Activated CD8-positive, alpha-beta T cell treated with anti-CD3 and anti-CD28 coated beads, Interleukin-2, amount 10 ng/mL, durations not matched to agents 7 days and 5 days (primary cell): ENCODE data around the gene RNU6-7. TPM values are rescaled to one million over a fixed set of nuclear protein-coding genes. Genes with fewer than 3 reads are reported as not detected.
A peak's percentile ranks its signal among the peaks of the same experiment; 100 is the strongest.

ENCODE experiments used
- ATAC-seq: fragments of 150-1000 bp; cut with Tn5 transposase; one replicate; pipeline ENCODE4 v1.10.0; 2021; ENCODE audit warnings: moderate library complexity
- CTCF ChIA-PET: fragments of 350-600 bp; sonication (Branson Sonifier 250); formaldehyde crosslinking; loops from one replicate; lab custom pipeline; 2021; ENCODE audit warnings: antibody characterized with exemption; lab: Charles Lee
- POLR2A ChIA-PET: fragments of 350-600 bp; sonication (Branson Sonifier 250); formaldehyde crosslinking; loops from one replicate; lab custom pipeline; 2021; ENCODE audit warnings: antibody characterized with exemption; lab: Charles Lee
- DNase-seq: peaks from one replicate; pipeline ENCODE4 v3.0.0-alpha.2; 2020
- H3K27ac Mint-ChIP-seq: one replicate; pipeline ENCODE4 v1.8.0; 2021; ENCODE audit warnings: mild to moderate bottlenecking, mixed read lengths
- H3K27me3 Mint-ChIP-seq: one replicate; pipeline ENCODE4 v1.8.0; 2021; ENCODE audit warnings: low read depth, mixed read lengths
- H3K36me3 Mint-ChIP-seq: one replicate; pipeline ENCODE4 v1.8.0; 2021; ENCODE audit warnings: low read depth, mixed read lengths
- H3K4me1 Mint-ChIP-seq: one replicate; pipeline ENCODE4 v1.8.0; 2021; ENCODE audit warnings: low read depth, mixed read lengths
- H3K4me3 Mint-ChIP-seq: one replicate; pipeline ENCODE4 v1.8.0; 2021; ENCODE audit warnings: mild to moderate bottlenecking, mixed read lengths
- H3K9me3 Mint-ChIP-seq: one replicate; pipeline ENCODE4 v1.8.0; 2022; ENCODE audit warnings: mixed read lengths; ENCODE audit not compliant: insufficient read depth
- total RNA-seq, 2 experiments: library from RNA; stranded (reverse); gene quantifications; one replicate each; pipeline ENCODE4 v1.2.3, GENCODE V29; 2021

The RNU6-7 gene
- total RNA-seq, 2 experiments from 2014 or later, result not detected

DNA sequence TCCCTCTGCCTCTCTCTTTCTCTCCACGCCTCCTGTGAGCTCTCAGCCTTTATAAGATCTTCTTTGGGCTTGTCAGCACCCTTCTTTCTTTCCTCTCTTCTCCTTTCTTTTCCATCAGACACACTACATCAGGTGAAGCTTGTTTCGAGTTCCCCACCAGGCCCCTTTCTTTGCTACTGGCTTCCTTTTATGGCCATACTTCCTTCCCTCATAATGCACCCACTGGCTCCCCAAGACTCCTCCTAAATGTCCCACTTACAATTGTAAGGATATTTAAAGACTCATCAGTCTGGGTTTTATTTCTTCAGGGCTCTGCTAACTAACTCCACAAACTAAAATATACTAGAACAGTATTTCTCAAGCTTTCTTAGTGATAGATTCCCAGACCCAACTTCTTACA, 4.7 kb downstream of the RNU6-7 start:
- H3K36me3 Mint-ChIP-seq, result peaks cover 5% of the 10 kb centered on the region
- H3K9me3 Mint-ChIP-seq, result no peaks in the 10 kb centered on the region
- CTCF ChIA-PET, result interaction anchor here (1.0 to 2.7 kb wide), 4 partner anchors 44 to 52 kb away, joined by 3 to 8 read pairs (median 6); no protein-coding TSS in a partner anchor
- H3K4me1 Mint-ChIP-seq, result peaks cover 40% of the 10 kb centered on the region
- POLR2A ChIA-PET, result no interaction called here
- ATAC-seq, result no peak
- no peak for DNase-seq
- peaks cover 11% of the 10 kb centered on the region for H3K27me3 Mint-ChIP-seq
- H3K4me3 Mint-ChIP-seq, result no peak overlapping the region
- no peak overlapping the region for H3K27ac Mint-ChIP-seq

DNA sequence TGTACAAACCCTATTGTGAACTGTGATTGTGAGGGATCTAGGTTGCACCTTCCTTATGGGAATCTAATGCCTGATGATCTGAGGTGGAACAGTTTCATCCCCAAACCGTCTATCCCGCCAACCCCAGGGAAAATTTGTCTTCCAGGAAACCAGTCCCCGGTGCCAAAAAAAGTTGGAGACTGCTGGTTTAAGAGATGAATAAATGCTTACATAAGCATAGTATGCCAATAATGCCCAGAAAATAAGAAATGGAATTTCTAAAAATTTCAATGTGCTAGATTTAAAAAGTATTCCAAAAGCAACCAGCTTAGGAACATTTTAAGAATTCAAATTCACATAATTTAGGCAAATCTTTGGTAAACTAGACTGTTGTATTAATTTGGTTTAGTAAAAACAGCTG, 6.6 kb downstream of the RNU6-7 start:
- H3K27ac Mint-ChIP-seq, result no peak overlapping the region
- no peak overlapping the region for H3K4me3 Mint-ChIP-seq
- H3K9me3 Mint-ChIP-seq, result no peaks in the 10 kb centered on the region
- H3K27me3 Mint-ChIP-seq, result peaks cover 11% of the 10 kb centered on the region
- no peaks in the 10 kb centered on the region for H3K36me3 Mint-ChIP-seq
- peaks cover 25% of the 10 kb centered on the region for H3K4me1 Mint-ChIP-seq
- ChIA-PET CTCF (interaction anchor here (1.3 to 1.6 kb wide), 2 partner anchors 43 to 135 kb away, joined by 3 read pairs; no protein-coding TSS in a partner anchor), POLR2A (no interaction called here)
- ATAC-seq (no peak), DNase-seq (no peak)

DNA sequence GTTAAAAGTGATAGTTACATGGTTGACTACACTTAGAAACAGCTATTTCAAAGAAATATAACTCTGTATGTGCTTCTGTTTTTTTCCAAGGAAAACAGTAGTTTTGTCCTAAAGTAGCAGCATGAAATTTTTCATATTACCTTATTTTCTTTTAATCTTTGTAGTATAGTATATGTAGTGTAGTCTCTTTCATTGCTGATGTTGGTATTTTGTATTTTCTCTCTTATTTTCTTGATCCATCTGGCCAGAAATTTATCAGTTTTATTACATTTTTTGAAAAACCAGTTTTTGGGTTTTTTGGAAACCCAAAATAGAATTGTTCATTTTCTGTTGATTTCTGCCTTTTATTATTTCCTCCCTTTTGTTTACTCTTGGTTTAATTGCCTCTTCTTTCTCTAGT, 7.6 kb downstream of the RNU6-7 start:
- no peak for ATAC-seq
- no peak for DNase-seq
- POLR2A ChIA-PET, result no interaction called here
- Mint-ChIP-seq H3K27ac (no peak overlapping the region), H3K9me3 (no peaks in the 10 kb centered on the region), H3K4me1 (peaks cover 18% of the 10 kb centered on the region), H3K27me3 (peaks cover 11% of the 10 kb centered on the region), H3K4me3 (no peak overlapping the region), H3K36me3 (no peaks in the 10 kb centered on the region)
- CTCF ChIA-PET, result interaction anchor here (1.2 to 1.6 kb wide), 3 partner anchors 42 to 283 kb away, joined by 3 to 4 read pairs (median 3); no protein-coding TSS in a partner anchor

DNA sequence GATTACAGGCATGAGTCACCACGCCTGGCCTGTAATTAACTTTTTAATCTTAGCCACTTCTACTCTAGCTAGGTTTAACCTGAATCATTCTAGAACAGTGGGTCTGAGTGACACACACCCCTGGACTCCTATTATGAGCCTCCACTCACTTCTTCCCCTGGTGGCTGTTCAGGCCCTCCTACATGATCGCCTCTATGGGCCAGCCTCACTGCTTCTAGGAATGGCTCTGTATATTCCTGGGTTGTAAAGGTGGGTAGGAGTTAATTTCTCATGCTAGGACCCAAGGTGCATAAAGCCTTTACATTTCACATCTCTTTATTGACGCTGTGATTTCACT, 9.2 kb downstream of the RNU6-7 start:
- peaks cover 11% of the 10 kb centered on the region for H3K27me3 Mint-ChIP-seq
- no peaks in the 10 kb centered on the region for H3K9me3 Mint-ChIP-seq
- no peaks in the 10 kb centered on the region for H3K36me3 Mint-ChIP-seq
- H3K4me3 Mint-ChIP-seq, result no peak overlapping the region
- no peak overlapping the region for H3K27ac Mint-ChIP-seq
- no peak for DNase-seq
- POLR2A ChIA-PET, result no interaction called here
- no peak for ATAC-seq
- CTCF ChIA-PET, result interaction anchor here (1.3 kb wide), 1 partner anchor 48 kb away, joined by 3 read pairs; no protein-coding TSS in a partner anchor
- peaks cover 8% of the 10 kb centered on the region for H3K4me1 Mint-ChIP-seq

DNA sequence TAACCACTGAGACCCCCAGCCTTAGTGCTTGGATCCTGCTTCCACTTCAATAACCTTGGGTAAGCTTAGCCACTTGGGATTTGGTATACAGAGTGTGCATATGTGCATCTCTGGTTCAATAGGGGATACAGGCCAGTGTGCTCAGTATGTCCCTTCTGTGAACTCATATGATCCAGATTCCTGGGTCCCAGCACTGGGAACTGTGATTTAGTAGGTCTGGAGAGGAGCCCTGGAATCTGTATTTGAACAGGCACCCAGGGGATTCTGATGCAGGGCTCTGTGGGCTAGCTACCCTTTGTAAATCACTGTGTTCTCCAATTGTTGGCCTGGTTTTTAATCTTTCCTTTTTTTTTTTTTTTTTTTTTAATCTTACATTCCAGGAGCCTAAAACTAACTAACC, 11.0 kb downstream of the RNU6-7 start:
- CTCF ChIA-PET, result interaction anchor here (1.0 kb wide), 1 partner anchor 147 kb away, joined by 3 read pairs; no protein-coding TSS in a partner anchor
- POLR2A ChIA-PET, result no interaction called here
- Mint-ChIP-seq H3K27ac (no peak overlapping the region), H3K36me3 (no peaks in the 10 kb centered on the region), H3K27me3 (peaks cover 11% of the 10 kb centered on the region), H3K4me3 (no peak overlapping the region), H3K4me1 (no peaks in the 10 kb centered on the region), H3K9me3 (no peaks in the 10 kb centered on the region)
- DNase-seq, result no peak
- ATAC-seq, result no peak

DNA sequence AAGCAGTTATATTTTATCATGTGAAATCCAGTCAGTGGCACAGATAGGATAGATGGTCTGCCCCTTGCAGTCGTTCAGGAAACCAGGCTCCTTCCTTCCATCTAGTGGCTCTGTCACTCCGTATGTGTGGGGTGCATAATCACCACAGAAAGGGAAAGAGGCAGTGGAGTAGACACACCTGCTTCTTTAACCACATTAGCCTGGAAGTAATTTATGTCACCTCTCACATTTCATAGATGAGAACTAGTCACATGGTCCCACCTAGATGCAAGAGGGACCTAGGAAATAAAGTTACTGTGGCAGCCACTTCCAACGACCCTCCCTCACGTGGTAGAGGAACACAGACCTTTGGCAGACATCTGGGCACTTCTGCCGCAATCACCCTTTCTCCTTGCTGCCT, 15.5 kb downstream of the RNU6-7 start:
- no peaks in the 10 kb centered on the region for H3K4me1 Mint-ChIP-seq
- peak; percentile 51 for ATAC-seq
- H3K4me3 Mint-ChIP-seq, result no peak overlapping the region
- no peaks in the 10 kb centered on the region for H3K36me3 Mint-ChIP-seq
- no peaks in the 10 kb centered on the region for H3K9me3 Mint-ChIP-seq
- POLR2A ChIA-PET, result no interaction called here
- DNase-seq, result no peak
- CTCF ChIA-PET, result no interaction called here
- no peaks in the 10 kb centered on the region for H3K27me3 Mint-ChIP-seq
- H3K27ac Mint-ChIP-seq, result no peak overlapping the region

DNA sequence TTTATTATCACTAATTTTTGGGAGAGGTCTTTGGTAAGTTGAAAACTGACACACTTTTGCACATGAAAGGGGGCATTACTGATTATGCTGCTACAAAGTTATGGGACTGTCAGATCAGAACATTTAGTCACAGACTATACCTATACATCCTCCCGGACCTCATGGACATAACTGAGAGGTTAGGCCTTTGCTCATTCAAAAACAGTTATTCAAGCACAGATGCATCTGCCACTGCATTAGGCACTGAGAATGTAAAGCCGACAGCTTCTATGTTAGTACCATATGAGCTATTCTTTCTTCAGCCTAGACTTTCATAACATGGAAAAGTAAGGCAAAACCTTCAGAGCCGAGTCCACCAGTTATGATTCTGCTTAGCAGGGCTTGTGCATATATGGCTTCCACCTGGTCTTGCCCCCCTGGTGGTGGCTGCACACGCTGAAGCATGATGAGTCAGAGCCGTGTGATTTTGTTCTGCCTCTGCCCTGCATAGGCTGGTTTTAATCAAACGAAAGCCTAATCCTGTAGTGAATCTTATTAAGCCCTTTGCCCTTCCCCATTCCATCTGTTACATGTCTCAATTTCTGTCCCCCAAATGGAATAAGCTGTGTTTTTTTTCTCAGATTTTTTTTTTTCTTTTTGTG, 23.0 kb downstream of the RNU6-7 start:
- no peaks in the 10 kb centered on the region for H3K27me3 Mint-ChIP-seq
- no peaks in the 10 kb centered on the region for H3K9me3 Mint-ChIP-seq
- H3K4me1 Mint-ChIP-seq, result no peaks in the 10 kb centered on the region
- no peak for DNase-seq
- no peak for ATAC-seq
- ChIA-PET POLR2A (no interaction called here), CTCF (no interaction called here)
- H3K4me3 Mint-ChIP-seq, result no peak overlapping the region
- H3K36me3 Mint-ChIP-seq, result no peaks in the 10 kb centered on the region
- no peak overlapping the region for H3K27ac Mint-ChIP-seq

DNA sequence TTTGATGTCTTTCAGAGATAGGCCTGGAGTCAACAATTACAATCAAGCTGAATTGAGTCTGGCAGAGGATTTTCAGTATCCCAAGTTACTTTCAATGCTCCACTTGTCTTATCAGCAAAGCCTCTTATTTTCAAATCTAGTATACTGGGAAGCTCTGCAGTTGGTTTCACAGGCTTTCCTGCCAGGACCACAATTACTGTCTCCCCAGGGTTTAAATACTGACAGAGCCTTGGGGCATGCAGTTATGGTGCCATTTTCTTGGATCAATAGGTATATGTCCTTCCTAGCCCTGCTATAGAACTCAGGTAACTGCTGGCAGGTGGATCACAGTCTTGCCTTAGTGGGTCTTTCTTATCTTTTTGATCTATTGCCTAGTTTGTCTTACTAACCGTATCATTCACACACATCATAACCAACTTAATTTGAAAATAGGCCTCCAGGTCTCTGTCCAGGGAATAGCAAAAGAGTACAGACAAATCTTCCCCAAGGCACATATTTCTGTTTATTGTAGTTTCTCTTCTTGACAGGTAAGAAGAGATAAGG, 23.6 kb downstream of the RNU6-7 start:
- CTCF ChIA-PET, result no interaction called here
- H3K4me1 Mint-ChIP-seq, result no peaks in the 10 kb centered on the region
- H3K27ac Mint-ChIP-seq, result no peak overlapping the region
- ATAC-seq (no peak), DNase-seq (no peak)
- H3K4me3 Mint-ChIP-seq, result no peak overlapping the region
- H3K27me3 Mint-ChIP-seq, result no peaks in the 10 kb centered on the region
- POLR2A ChIA-PET, result no interaction called here
- no peaks in the 10 kb centered on the region for H3K9me3 Mint-ChIP-seq
- no peaks in the 10 kb centered on the region for H3K36me3 Mint-ChIP-seq

DNA sequence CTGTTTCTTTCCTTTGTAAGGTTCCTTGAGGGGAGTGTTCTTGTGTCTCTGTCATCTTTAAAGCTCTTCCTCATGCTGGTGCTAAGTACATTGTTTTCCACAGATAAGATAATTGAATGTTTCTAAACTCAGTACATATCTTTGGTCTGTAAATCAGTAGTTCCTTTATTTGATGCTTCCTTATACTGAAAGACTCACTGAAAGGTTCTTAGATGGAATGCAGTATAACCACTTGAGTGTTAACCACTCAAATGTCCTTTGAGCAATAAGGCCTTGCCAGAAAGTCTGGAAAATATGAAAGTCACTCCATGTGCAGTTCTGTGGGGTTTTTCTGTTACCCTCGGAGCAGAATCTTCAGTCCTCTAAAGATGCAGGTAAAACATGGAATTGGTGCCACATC, 24.2 kb downstream of the RNU6-7 start:
- no peak for DNase-seq
- no peaks in the 10 kb centered on the region for H3K36me3 Mint-ChIP-seq
- no peaks in the 10 kb centered on the region for H3K9me3 Mint-ChIP-seq
- no peak overlapping the region for H3K4me3 Mint-ChIP-seq
- ATAC-seq, result no peak
- no peak overlapping the region for H3K27ac Mint-ChIP-seq
- no peaks in the 10 kb centered on the region for H3K4me1 Mint-ChIP-seq
- no peaks in the 10 kb centered on the region for H3K27me3 Mint-ChIP-seq
- ChIA-PET CTCF (no interaction called here), POLR2A (no interaction called here)

DNA sequence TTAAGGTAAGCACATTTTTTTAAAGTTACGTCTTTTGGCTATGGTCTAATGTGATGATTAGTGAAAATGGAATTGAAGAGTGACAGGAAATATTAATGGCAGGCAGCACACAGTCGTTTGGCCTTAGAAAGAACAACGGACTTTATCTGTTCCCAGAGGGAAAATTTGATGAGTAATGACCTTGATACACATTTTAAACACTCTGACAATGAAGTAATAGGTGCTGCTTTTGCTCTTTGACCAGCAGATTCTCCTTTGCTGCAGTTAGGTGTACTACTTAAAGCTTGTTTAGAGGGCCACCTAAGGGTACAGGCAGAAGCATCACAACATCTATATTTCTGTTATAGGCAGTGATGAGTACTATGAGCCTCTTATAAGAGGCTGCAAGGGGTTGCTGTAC, 28.3 kb downstream of the RNU6-7 start:
- H3K27ac Mint-ChIP-seq, result no peak overlapping the region
- ChIA-PET POLR2A (no interaction called here), CTCF (interaction anchor here (1.5 kb wide), 1 partner anchor 22 kb away, joined by 3 read pairs; no protein-coding TSS in a partner anchor)
- no peaks in the 10 kb centered on the region for H3K36me3 Mint-ChIP-seq
- no peak for ATAC-seq
- H3K4me1 Mint-ChIP-seq, result peaks cover 6% of the 10 kb centered on the region
- H3K27me3 Mint-ChIP-seq, result no peaks in the 10 kb centered on the region
- no peaks in the 10 kb centered on the region for H3K9me3 Mint-ChIP-seq
- no peak for DNase-seq
- no peak overlapping the region for H3K4me3 Mint-ChIP-seq

DNA sequence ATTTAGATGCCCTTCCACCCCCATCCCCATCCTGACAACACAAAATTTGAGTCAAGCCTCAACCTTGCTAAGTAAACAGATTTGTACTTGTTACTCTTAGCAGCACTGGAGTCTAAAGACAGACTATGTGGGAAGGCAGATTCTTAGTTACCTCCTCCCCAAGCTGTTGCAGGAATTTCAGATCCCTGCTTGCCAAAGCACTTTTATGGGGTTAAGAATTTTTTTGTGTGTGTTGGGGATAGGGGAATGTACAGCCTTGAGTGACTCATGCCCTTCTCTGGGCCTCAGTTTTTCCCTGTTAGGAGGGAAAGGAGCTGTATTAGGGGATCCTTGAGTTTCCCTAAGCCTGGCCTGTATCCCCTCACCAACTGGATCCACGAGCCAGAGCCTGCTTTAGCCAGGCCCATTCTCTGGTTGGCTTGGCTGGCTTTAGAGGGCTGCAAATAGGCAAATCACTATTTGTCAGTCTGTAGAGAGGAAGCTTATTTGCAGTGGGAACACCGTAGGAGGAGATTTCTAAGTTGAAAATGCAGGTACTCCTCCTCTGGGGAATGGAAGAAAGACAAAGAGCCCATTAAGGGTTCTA, 28.9 kb downstream of the RNU6-7 start:
- ChIA-PET CTCF (interaction anchor here (1.5 kb wide), 1 partner anchor 22 kb away, joined by 3 read pairs; no protein-coding TSS in a partner anchor), POLR2A (no interaction called here)
- H3K27ac Mint-ChIP-seq, result no peak overlapping the region
- ATAC-seq, result no peak
- no peak for DNase-seq
- no peaks in the 10 kb centered on the region for H3K9me3 Mint-ChIP-seq
- H3K36me3 Mint-ChIP-seq, result no peaks in the 10 kb centered on the region
- no peaks in the 10 kb centered on the region for H3K27me3 Mint-ChIP-seq
- H3K4me1 Mint-ChIP-seq, result peaks cover 6% of the 10 kb centered on the region
- no peak overlapping the region for H3K4me3 Mint-ChIP-seq

DNA sequence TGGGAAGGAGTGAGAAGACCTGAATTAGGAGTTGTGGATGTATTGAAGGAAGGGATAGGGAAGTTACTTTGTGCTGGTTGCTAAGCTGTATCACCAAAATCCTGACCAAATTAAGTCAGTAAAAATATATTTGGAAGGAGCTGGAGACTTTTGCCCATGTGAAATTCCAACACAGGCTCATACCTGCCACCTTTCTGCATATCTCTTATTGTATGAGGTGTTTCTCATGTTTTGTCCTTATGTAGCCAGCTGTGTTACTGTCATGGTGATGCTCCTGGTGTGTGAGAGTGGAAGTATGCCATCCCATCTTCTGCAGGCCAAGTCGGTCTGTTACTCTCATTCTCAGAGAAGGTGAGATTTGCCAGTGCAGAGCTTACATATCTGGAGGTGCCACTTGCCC, 30.6 kb downstream of the RNU6-7 start:
- Mint-ChIP-seq H3K36me3 (no peaks in the 10 kb centered on the region), H3K27me3 (no peaks in the 10 kb centered on the region), H3K9me3 (no peaks in the 10 kb centered on the region), H3K27ac (no peak overlapping the region), H3K4me3 (no peak overlapping the region), H3K4me1 (peaks cover 6% of the 10 kb centered on the region)
- POLR2A ChIA-PET, result no interaction called here
- DNase-seq, result no peak
- CTCF ChIA-PET, result interaction anchor here (0.9 kb wide), 1 partner anchor 19 kb away, joined by 4 read pairs; no protein-coding TSS in a partner anchor
- ATAC-seq, result no peak
